Spleen (tissue), 7 donors: ENCODE data around the gene CLIP1.

ENCODE experiments used
- CTCF ChIP-seq, 11 experiments: fragments of 200-600 bp in 7 of 11; fragments of 450-650 bp in 4 of 11; sonication (generic) in 4 of 11; IDR thresholded peaks in 8 of 11; conservative IDR thresholded peaks in 3 of 11; 1 replicate in 7 of 11; 2 replicates in 4 of 11; pipeline versions ENCODE4 v1.4.0 to v1.8.0; 2016 to 2021; ENCODE audit warnings: antibody characterized with exemption in 11 of 11, inconsistent platforms in 4 of 11, mild to moderate bottlenecking in 1 of 11
- POLR2AphosphoS5 ChIP-seq, 3 donors: sonication (generic); formaldehyde crosslinking; IDR thresholded peaks; one replicate each; pipeline ENCODE4 v1.5.1; 2017; ENCODE audit warnings: antibody characterized with exemption in 3 of 3
- donor health status: DM: no; HTN: no; CAD: no; lungs with moderate emphysema.
- donor health status: DM: no; HTN: no; CAD: no.
- donor health status: DM: no; HTN: no; CAD: no.

GRCh38 chr12:122312926-122313325 lies 109.5 kb downstream of the CLIP1 start:
- TF ChIP-seq CTCF (IDR thresholded peaks at IDR 0.05 in 8 of 11, conservative IDR thresholded peaks at IDR 0.05 in 3 of 11) (no peak), POLR2AphosphoS5 (IDR thresholded peaks at IDR 0.05) (no peak)
